NCI-H748 (cell line): Measurements from ENCODE around the gene BLTP3B.
"Not testable (repeated sequence)": the region's sequence is repeated elsewhere in the genome, so short reads cannot be mapped to it uniquely, and the experiment has no call there.

Source experiments
- DNase-seq: peaks from one replicate; lab custom pipeline; 2025; ENCODE audit not compliant: unreplicated experiment; lab: John Stamatoyannopoulos, UW

The BLTP3B gene, protein sequence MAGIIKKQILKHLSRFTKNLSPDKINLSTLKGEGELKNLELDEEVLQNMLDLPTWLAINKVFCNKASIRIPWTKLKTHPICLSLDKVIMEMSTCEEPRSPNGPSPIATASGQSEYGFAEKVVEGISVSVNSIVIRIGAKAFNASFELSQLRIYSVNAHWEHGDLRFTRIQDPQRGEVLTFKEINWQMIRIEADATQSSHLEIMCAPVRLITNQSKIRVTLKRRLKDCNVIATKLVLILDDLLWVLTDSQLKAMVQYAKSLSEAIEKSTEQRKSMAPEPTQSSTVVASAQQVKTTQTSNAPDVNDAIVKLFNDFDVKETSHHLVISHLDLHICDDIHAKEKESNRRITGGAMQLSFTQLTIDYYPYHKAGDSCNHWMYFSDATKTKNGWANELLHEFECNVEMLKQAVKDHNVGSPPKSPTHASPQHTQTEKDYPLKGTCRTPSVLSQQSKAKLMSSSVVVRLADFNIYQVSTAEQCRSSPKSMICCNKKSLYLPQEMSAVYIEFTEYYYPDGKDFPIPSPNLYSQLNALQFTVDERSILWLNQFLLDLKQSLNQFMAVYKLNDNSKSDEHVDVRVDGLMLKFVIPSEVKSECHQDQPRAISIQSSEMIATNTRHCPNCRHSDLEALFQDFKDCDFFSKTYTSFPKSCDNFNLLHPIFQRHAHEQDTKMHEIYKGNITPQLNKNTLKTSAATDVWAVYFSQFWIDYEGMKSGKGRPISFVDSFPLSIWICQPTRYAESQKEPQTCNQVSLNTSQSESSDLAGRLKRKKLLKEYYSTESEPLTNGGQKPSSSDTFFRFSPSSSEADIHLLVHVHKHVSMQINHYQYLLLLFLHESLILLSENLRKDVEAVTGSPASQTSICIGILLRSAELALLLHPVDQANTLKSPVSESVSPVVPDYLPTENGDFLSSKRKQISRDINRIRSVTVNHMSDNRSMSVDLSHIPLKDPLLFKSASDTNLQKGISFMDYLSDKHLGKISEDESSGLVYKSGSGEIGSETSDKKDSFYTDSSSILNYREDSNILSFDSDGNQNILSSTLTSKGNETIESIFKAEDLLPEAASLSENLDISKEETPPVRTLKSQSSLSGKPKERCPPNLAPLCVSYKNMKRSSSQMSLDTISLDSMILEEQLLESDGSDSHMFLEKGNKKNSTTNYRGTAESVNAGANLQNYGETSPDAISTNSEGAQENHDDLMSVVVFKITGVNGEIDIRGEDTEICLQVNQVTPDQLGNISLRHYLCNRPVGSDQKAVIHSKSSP (N-terminal part only)

GRCh38 chr12:100142851-100143559 lies at the start of gene BLTP3B:
TSS of gene BLTP3B (minus strand) at chr12:100142874. CDS start at chr12:100142635, 239 bp downstream.
- peak; percentile 84 for DNase-seq

DNA sequence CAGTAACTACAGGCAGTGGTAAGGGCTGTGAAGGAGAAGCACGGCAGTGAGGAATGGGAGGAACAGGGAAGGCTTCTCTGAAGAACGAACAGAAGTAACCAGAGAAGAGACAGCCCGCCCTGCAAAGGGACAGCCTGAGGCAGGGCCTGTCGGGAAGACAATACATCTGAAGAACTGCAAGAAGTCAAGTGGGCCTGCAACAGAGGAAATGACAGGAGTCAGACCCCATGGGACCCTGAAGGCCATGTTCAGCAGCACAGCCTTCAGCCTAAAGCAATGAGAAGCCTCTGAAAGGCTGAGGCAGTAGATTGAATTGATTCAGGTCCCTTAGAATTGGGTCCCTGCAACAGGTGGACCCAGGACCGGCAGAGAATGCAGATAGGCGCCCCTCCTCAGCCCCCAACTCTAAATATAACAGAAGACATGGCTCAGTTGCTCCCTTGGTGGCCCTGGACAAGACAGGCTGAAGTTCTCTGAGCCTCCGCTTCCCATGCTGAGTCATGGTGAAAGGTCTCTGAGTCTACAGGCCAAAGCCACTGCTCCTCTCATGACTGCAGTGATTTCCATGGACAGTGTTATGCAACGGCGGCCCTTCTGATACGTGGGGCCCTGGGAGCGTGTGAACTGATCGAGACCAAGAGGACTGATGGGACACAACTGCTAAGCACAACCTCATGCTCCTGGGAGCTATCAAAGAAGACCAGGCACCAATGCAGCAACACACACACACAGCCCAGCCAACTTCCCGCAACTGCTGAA lies 47.1 kb upstream of the BLTP3B start:
- DNase-seq, result no peak

DNA sequence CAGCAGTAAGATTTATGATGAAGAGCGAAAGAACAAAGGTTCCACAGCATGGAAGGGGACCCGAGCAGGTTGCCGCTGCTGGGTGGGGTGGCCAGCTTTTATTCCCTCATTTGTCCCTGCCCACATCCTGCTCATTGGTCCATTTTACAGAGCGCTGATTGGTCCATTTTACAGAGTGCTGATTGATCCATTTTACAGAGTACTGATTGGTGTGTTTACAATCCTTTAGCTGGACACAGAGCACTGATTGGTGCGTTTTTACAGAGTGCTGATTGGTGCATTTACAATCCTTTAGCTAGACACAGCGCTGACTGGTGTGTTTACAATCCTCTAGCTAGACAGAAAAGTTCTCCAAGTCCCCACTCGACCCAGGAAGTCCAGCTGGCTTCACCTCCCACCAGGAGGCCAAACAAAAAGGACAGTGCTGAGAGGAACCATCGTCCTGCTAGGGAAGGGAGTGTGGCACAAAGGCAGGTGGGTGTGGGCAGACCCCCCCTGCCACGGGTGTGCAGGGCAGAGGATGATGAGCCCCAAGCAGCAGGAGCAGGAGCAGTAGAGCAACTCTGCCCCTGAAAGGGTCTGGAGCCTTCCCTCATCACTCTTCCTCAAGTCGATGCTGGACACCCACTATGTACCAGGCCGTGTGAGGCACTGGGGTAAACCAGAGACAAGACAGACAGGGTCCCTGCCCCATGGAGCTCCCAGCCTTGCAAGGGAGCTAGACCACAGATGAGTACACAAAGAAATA lies 46.4 kb upstream of the BLTP3B start:
- not testable (repeated sequence) for DNase-seq

GRCh38 chr12:100187857-100188519 lies 45.3 kb upstream of the BLTP3B start:
- DNase-seq, result no peak

GRCh38 chr12:100187068-100187467 lies 44.4 kb upstream of the BLTP3B start:
- no peak for DNase-seq

DNA sequence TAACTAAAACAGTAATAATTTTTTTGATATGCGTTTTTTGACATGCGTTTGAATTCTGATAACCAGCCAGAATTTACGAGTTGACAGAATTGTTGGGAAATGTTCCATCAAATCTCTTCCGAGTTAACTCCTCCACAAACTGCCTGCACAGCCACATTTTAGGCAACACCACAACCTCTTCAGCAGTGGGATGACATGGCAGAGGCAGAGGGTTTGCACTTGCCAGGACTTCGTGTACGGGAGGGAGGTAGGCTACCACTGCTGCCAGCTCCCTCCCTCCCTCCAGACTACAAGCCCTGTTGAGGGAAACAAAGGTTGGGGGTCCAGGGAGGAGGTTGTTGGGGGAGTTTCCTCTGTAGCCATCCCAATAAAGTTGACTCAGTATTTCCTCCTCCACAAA lies 43.4 kb upstream of the BLTP3B start:
- DNase-seq, result no peak

DNA sequence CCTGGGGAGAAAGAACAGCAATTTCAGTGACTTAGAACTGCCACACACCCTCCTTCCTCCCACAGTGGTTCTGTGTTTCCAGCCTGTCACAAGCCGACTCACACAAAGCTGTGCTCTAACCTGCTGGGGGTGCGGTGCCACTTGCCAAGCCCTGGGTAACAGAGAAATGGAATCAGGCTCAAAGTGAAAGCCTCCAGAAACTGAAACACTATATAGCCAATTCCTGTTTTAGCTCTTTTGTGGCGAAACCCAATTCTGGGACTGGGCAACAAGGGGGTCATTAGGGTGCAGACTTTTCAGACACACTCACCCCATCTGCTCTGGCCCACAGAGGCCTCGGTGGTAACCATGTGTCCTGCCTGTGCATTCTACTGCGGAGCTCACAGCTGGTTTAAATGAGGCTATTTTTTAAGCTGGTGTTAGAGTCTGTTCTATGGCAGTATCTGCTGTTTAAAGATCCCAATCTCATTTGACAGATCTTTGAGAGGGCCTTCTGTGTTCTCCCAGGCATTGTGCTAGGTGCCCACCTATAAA lies 42.8 kb upstream of the BLTP3B start:
- DNase-seq, result no peak

GRCh38 chr12:100184549-100185145 lies 42.0 kb upstream of the BLTP3B start:
- peak; percentile 14 for DNase-seq

DNA sequence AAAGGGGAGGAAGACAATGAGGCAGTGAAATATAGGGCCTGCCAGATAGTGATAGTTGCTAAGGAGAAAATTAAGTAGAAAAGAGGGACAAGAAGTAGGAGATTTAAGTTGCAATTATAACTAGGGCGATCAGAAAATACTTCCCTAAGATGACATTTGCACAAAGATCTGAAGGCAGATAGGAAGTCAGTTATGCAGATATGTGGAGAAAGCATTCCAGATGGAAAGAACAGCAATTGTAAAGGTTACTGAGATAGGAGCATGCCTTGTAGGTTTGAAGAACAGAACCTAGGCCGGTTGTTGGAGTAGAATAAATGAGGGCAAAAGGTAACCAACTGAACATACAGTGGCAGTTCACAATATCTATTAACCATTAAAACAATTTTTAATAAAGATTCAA lies 36.6 kb upstream of the BLTP3B start:
- DNase-seq, result no peak

DNA sequence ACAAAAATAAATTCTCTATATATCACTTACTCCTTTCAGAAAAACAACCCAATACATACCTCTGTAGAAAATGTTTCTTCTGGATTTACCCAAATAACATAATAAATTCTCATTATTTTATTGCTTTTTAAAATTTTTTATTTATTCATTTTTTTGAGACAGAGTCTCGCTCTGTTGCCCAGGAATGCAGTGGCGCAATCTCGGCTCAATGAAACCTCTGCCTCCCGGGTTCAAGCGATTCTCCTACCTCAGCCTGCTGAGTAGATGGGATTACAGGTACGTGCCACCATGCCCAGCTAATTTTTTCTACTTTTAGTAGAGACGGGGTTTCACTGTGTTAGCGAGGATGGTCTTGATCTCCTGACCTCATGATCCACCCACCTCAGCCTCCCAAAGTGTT lies 33.8 kb upstream of the BLTP3B start:
- DNase-seq, result not testable (repeated sequence)

GRCh38 chr12:100174495-100174894 lies 31.8 kb upstream of the BLTP3B start:
- DNase-seq, result no peak

- DNase-seq, result no peak
These were observed 30.4 kb upstream of the BLTP3B start for GRCh38 chr12:100173111-100173510.

GRCh38 chr12:100171248-100171647 lies 28.6 kb upstream of the BLTP3B start:
- no peak for DNase-seq

- no peak for DNase-seq
These were observed 27.7 kb upstream of the BLTP3B start for GRCh38 chr12:100170313-100170858.

GRCh38 chr12:100169345-100169744 lies 26.7 kb upstream of the BLTP3B start:
- DNase-seq, result no peak

DNA sequence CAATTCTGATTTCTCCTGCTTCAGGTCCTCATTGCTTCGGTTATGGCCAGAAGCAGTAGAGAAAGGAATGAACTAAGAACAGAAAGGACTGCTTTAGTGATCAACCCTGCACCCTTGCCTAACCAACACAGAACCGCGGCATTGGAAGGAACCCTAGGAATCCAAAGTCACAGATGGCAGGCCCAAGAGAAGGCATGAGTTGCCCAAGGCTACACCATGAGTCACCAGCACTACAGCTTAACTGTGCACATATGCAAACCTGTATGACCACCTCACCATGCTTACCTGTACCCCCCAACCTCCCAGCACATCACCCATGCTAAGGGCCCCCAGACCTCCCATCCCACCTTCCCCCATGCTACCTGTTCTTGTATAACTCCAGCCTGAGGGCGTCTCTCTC lies 25.9 kb upstream of the BLTP3B start:
- no peak for DNase-seq

DNA sequence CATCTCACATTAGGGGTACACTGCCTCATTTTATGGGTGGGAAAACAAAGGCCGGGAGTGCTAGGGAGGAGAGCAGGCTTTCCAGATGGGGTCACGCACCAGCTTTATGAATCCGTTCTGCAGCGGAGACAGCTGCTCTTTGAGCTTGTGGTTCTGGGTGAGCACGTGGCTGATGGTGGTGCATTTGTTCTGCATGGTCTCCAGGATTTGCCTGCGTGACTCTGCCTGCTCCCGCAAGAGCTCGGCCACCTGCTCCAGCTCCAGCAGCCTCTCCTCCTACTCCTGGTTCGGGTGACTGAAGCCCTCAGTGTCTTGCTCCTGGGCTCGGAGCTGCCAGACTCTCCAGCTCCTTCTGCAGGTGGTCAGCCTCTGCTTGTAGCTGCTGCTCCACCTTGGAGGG lies 23.6 kb upstream of the BLTP3B start:
- no peak for DNase-seq

DNA sequence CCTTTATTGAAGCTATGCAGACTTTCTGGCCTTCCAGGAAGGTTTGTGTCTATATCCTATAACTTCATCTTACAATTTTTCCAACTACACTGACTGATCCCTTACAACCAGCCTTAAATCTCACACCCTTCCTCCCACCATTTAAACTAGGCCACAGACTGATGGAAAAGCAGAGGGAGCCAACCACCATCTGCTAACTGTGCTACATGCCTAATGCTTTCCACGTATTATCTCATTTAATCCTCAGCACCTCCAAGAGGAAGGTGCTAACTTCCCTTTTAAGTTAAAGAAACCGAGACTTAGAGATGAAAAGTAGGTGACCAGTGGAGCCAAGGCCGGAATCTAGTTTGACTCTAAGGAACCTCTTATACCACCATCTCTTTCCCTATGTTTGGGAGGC lies 22.7 kb upstream of the BLTP3B start:
- DNase-seq, result no peak
